HUES64 (cell line): ENCODE data around the gene PPA2.

Experiments
- H3K27ac ChIP-seq: 2 replicates; pipeline ENCODE4 v1.7.0; 2013; ENCODE audit warnings: low read depth, low read length, inconsistent platforms
- H3K27me3 ChIP-seq: 2 replicates; pipeline ENCODE4 v1.6.1; 2013; ENCODE audit warnings: mild to moderate bottlenecking, low read length; ENCODE audit not compliant: insufficient read depth
- H3K36me3 ChIP-seq: 2 replicates; pipeline ENCODE4 v1.6.1; 2013; ENCODE audit warnings: mild to moderate bottlenecking, low read length; ENCODE audit not compliant: insufficient read depth
- H3K4me1 ChIP-seq: 2 replicates; pipeline ENCODE4 v1.6.1; 2013; ENCODE audit warnings: mild to moderate bottlenecking, low read length, moderate library complexity; ENCODE audit not compliant: insufficient read depth
- H3K4me3 ChIP-seq: 2 replicates; pipeline ENCODE4 v1.5.1; 2013; ENCODE audit warnings: mild to moderate bottlenecking, low read length, moderate library complexity
- H3K9ac ChIP-seq: 2 replicates; pipeline ENCODE4 v1.6.1; 2013; ENCODE audit warnings: mild to moderate bottlenecking, low read depth, low read length
- H3K9me3 ChIP-seq: 2 replicates; pipeline ENCODE4 v1.6.1; 2013; ENCODE audit warnings: low read depth, low read length; ENCODE audit not compliant: insufficient read depth
- WGBS: fragments of 150-250, 120-280 bp; methylation state at CpG from one replicate; pipeline ENCODE4 v1.1.7; 2013; ENCODE audit warnings: missing lambda C conversion rate; 5-methylcytosine and 5-hydroxymethylcytosine counted together

PPA2 gene

GRCh38 chr4:105389167-105389566, 84.7 kb downstream of the PPA2 start:
- H3K36me3 ChIP-seq, result peaks cover 27% of the 10 kb centered on the region; the same call in 1 of the 2 replicates
- no peak overlapping the region for H3K4me3 ChIP-seq
- no peak overlapping the region for H3K27ac ChIP-seq
- H3K9ac ChIP-seq, result no peak overlapping the region
- H3K9me3 ChIP-seq, result no peaks in the 10 kb centered on the region
- WGBS, result 100% methylated on average over 1 of the region's 3 CpGs
- no peaks in the 10 kb centered on the region for H3K4me1 ChIP-seq
- H3K27me3 ChIP-seq, result no peaks in the 10 kb centered on the region

GRCh38 chr4:105387466-105387865, 86.4 kb downstream of the PPA2 start:
- Histone ChIP-seq H3K4me3 (no peak overlapping the region), H3K27me3 (no peaks in the 10 kb centered on the region), H3K9ac (no peak overlapping the region), H3K4me1 (no peaks in the 10 kb centered on the region), H3K9me3 (no peaks in the 10 kb centered on the region), H3K36me3 (peaks cover 41% of the 10 kb centered on the region; the same call in 1 of the 2 replicates), H3K27ac (no peak overlapping the region)
- 99% methylated on average over 5 of the region's 5 CpGs for WGBS

GRCh38 chr4:105386012-105386411, 87.8 kb downstream of the PPA2 start:
- Histone ChIP-seq H3K36me3 (peaks cover 41% of the 10 kb centered on the region; the same call in 1 of the 2 replicates), H3K27ac (no peak overlapping the region), H3K4me1 (no peaks in the 10 kb centered on the region), H3K4me3 (no peak overlapping the region), H3K9me3 (no peaks in the 10 kb centered on the region), H3K9ac (no peak overlapping the region), H3K27me3 (no peaks in the 10 kb centered on the region)
- 98% methylated on average over 3 of the region's 4 CpGs for WGBS

GRCh38 chr4:105374071-105374470, 99.8 kb downstream of the PPA2 start:
- H3K9ac ChIP-seq, result no peak overlapping the region
- no peaks in the 10 kb centered on the region for H3K27me3 ChIP-seq
- no peak overlapping the region for H3K27ac ChIP-seq
- H3K9me3 ChIP-seq, result no peaks in the 10 kb centered on the region
- no peaks in the 10 kb centered on the region for H3K4me1 ChIP-seq
- 96% methylated on average over 2 of the region's 3 CpGs for WGBS
- no peaks in the 10 kb centered on the region; the same call in 1 of the 2 replicates for H3K36me3 ChIP-seq
- no peak overlapping the region for H3K4me3 ChIP-seq

- no peak overlapping the region for H3K27ac ChIP-seq
- peaks cover 5% of the 10 kb centered on the region; the same call in 1 of the 2 replicates for H3K36me3 ChIP-seq
- H3K27me3 ChIP-seq, result no peaks in the 10 kb centered on the region
- H3K4me3 ChIP-seq, result no peak overlapping the region
- 100% methylated on average over 1 of the region's 3 CpGs for WGBS
- no peaks in the 10 kb centered on the region for H3K4me1 ChIP-seq
- H3K9ac ChIP-seq, result no peak overlapping the region
- H3K9me3 ChIP-seq, result no peaks in the 10 kb centered on the region
These were observed 100.5 kb downstream of the PPA2 start for GRCh38 chr4:105373324-105373723.

GRCh38 chr4:105369988-105370387, 103.9 kb downstream of the PPA2 start:
- 100% methylated on average over 1 of the region's 1 CpG for WGBS
- H3K27ac ChIP-seq, result no peak overlapping the region
- peaks cover 15% of the 10 kb centered on the region; the same call in 1 of the 2 replicates for H3K36me3 ChIP-seq
- H3K4me3 ChIP-seq, result no peak overlapping the region
- peaks cover 9% of the 10 kb centered on the region; the same call in 1 of the 2 replicates for H3K9me3 ChIP-seq
- no peak overlapping the region for H3K9ac ChIP-seq
- H3K4me1 ChIP-seq, result no peaks in the 10 kb centered on the region
- H3K27me3 ChIP-seq, result no peaks in the 10 kb centered on the region

- Histone ChIP-seq H3K4me3 (no peak overlapping the region), H3K27ac (no peak overlapping the region), H3K9ac (no peak overlapping the region), H3K9me3 (no peaks in the 10 kb centered on the region), H3K27me3 (no peaks in the 10 kb centered on the region), H3K36me3 (no peaks in the 10 kb centered on the region), H3K4me1 (no peaks in the 10 kb centered on the region)
These were observed 112.8 kb downstream of the PPA2 start for GRCh38 chr4:105361053-105361452.

- H3K36me3 ChIP-seq, result no peaks in the 10 kb centered on the region
- no peak overlapping the region for H3K9ac ChIP-seq
- H3K4me1 ChIP-seq, result no peaks in the 10 kb centered on the region
- H3K9me3 ChIP-seq, result no peaks in the 10 kb centered on the region
- no peak overlapping the region for H3K27ac ChIP-seq
- no peaks in the 10 kb centered on the region for H3K27me3 ChIP-seq
- H3K4me3 ChIP-seq, result no peak overlapping the region
These were observed 116.4 kb downstream of the PPA2 start for GRCh38 chr4:105357258-105357980.

- H3K4me1 ChIP-seq, result no peaks in the 10 kb centered on the region
- H3K4me3 ChIP-seq, result no peak overlapping the region
- H3K9ac ChIP-seq, result no peak overlapping the region
- 92% methylated on average over 1 of the region's 1 CpG for WGBS
- no peaks in the 10 kb centered on the region for H3K9me3 ChIP-seq
- H3K27ac ChIP-seq, result no peak overlapping the region
- no peaks in the 10 kb centered on the region for H3K36me3 ChIP-seq
- H3K27me3 ChIP-seq, result no peaks in the 10 kb centered on the region
These were observed 117.7 kb downstream of the PPA2 start for GRCh38 chr4:105356194-105356593.

- WGBS, result 89% methylated on average over 3 of the region's 3 CpGs
- Histone ChIP-seq H3K36me3 (no peaks in the 10 kb centered on the region), H3K4me1 (no peaks in the 10 kb centered on the region), H3K4me3 (no peak overlapping the region), H3K9me3 (no peaks in the 10 kb centered on the region), H3K27me3 (no peaks in the 10 kb centered on the region), H3K27ac (no peak overlapping the region), H3K9ac (no peak overlapping the region)
These were observed 121.0 kb downstream of the PPA2 start for GRCh38 chr4:105352826-105353225.

GRCh38 chr4:105351861-105352260, 122.0 kb downstream of the PPA2 start:
- 100% methylated on average over 2 of the region's 2 CpGs for WGBS
- no peak overlapping the region for H3K4me3 ChIP-seq
- no peak overlapping the region for H3K27ac ChIP-seq
- no peaks in the 10 kb centered on the region for H3K36me3 ChIP-seq
- no peak overlapping the region for H3K9ac ChIP-seq
- H3K9me3 ChIP-seq, result no peaks in the 10 kb centered on the region
- no peaks in the 10 kb centered on the region for H3K27me3 ChIP-seq
- H3K4me1 ChIP-seq, result no peaks in the 10 kb centered on the region
